Astrocyte (in vitro differentiated cells and primary cell): ENCODE results near the gene PDC. TPM values are rescaled to one million over a fixed set of nuclear protein-coding genes. Genes with fewer than 3 reads are reported as not detected.

Experiments
- DNase-seq: peaks from one replicate; pipeline ENCODE4 v3.0.0-alpha.2; 2010; ENCODE audit warnings: low read depth
- FAIRE-seq: peaks from 2 replicates; lab custom pipeline; 2011; peaks lifted over from hg19 to GRCh38; lab: Jason Lieb, UNC
- H2AFZ ChIP-seq: 2 replicates; pipeline ENCODE4 v1.6.0; 2012; ENCODE audit warnings: low read depth, low read length, inconsistent platforms
- H3K27ac ChIP-seq: 2 replicates; pipeline ENCODE4 v1.5.1; 2011; ENCODE audit warnings: low read depth, low read length, inconsistent platforms
- H3K27me3 ChIP-seq: 2 replicates; pipeline ENCODE4 v1.6.0; 2011; ENCODE audit warnings: low read length, inconsistent platforms; ENCODE audit not compliant: insufficient read depth
- H3K36me3 ChIP-seq: 2 replicates; pipeline ENCODE4 v1.5.1; 2011; ENCODE audit warnings: low read length, inconsistent platforms; ENCODE audit not compliant: insufficient read depth
- H3K4me1 ChIP-seq: 2 replicates; pipeline ENCODE4 v1.5.1; 2011; ENCODE audit warnings: low read length, inconsistent platforms; ENCODE audit not compliant: insufficient read depth
- H3K4me2 ChIP-seq: 2 replicates; pipeline ENCODE4 v1.6.0; 2012; ENCODE audit warnings: low read length, inconsistent platforms
- H3K4me3 ChIP-seq: 2 replicates; pipeline ENCODE4 v1.5.1; 2011; ENCODE audit warnings: low read depth, mild to moderate bottlenecking, low read length, inconsistent platforms; ENCODE audit not compliant: insufficient read depth
- H3K79me2 ChIP-seq: 2 replicates; pipeline ENCODE4 v1.6.0; 2012; ENCODE audit warnings: mild to moderate bottlenecking, low read length, inconsistent platforms; ENCODE audit not compliant: insufficient read depth
- H3K9ac ChIP-seq: 2 replicates; pipeline ENCODE4 v1.6.0; 2012; ENCODE audit warnings: mild to moderate bottlenecking, low read length, inconsistent platforms
- H3K9me3 ChIP-seq: 2 replicates; pipeline ENCODE4 v1.5.1; 2012; ENCODE audit warnings: low read depth, mild to moderate bottlenecking, low read length, inconsistent platforms; ENCODE audit not compliant: insufficient read depth
- H4K20me1 ChIP-seq: 2 replicates; pipeline ENCODE4 v1.6.0; 2012; ENCODE audit warnings: low read length, inconsistent platforms; ENCODE audit not compliant: insufficient read depth
- H3K27ac Mint-ChIP-seq: one replicate; pipeline ENCODE4 v1.8.0; 2021; ENCODE audit warnings: mild to moderate bottlenecking, mixed read lengths; ENCODE audit not compliant: unreplicated experiment
- H3K27me3 Mint-ChIP-seq: one replicate; pipeline ENCODE4 v1.8.0; 2021; ENCODE audit warnings: low read depth, mixed read lengths; ENCODE audit not compliant: unreplicated experiment
- H3K36me3 Mint-ChIP-seq: one replicate; pipeline ENCODE4 v1.8.0; 2021; ENCODE audit warnings: low read depth, mixed read lengths; ENCODE audit not compliant: unreplicated experiment
- H3K4me1 Mint-ChIP-seq: one replicate; pipeline ENCODE4 v1.8.0; 2021; ENCODE audit warnings: low read depth, mixed read lengths; ENCODE audit not compliant: unreplicated experiment
- H3K4me3 Mint-ChIP-seq: one replicate; pipeline ENCODE4 v1.8.0; 2021; ENCODE audit warnings: mild to moderate bottlenecking, moderate library complexity, mixed read lengths; ENCODE audit not compliant: unreplicated experiment
- H3K9me3 Mint-ChIP-seq: one replicate; pipeline ENCODE4 v1.8.0; 2021; ENCODE audit warnings: mild to moderate bottlenecking, mixed read lengths; ENCODE audit not compliant: unreplicated experiment
- EZH2 ChIP-seq: IDR thresholded peaks from 2 replicates; pipeline ENCODE4 v1.6.1; 2012; ENCODE audit warnings: mild to moderate bottlenecking, low read length, inconsistent platforms; ENCODE audit not compliant: insufficient read depth
- total RNA-seq: library from RNA; stranded (reverse); gene quantifications from 2 replicates; pipeline ENCODE4 v1.2.1, GENCODE V29; 2021
- TF ChIP-seq, protein P1 (sequence below): IDR thresholded peaks from 2 replicates; pipeline ENCODE4 v1.5.1; 2011; ENCODE audit warnings: low read depth, mild to moderate bottlenecking, inconsistent platforms, low read length, moderate library complexity; ENCODE audit not compliant: insufficient read depth

PDC gene
- total RNA-seq, 1 donor from 2014 or later, result not detected

DNA sequence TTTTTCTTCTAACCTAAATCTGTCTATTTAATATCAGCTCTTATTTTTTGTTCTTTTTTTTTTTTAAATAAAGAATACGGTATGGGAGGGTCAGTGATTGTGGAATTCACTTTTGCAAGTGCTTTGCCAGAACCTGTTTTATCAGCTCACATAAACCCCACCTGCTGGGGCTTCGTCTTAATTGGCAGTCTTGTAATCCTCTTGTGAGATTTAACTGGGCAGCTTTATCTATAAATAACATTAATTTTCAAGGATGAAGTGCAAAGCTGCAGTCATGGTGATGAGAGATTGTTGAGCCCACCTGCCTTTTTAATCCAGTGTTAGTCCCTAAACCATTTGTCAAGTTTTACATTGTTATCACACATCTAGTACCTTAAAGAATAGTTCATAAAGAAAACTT, 18.2 kb upstream of the PDC start:
- no peak overlapping the region for H3K4me2 ChIP-seq
- H3K27ac ChIP-seq, result no peak overlapping the region
- H3K9me3 ChIP-seq, result no peaks in the 10 kb centered on the region
- FAIRE-seq (no peak), DNase-seq (no peak)
- Mint-ChIP-seq H3K4me3 (no peak overlapping the region), H3K4me1 (peaks cover 12% of the 10 kb centered on the region), H3K9me3 (no peaks in the 10 kb centered on the region), H3K36me3 (no peaks in the 10 kb centered on the region), H3K27me3 (no peaks in the 10 kb centered on the region), H3K27ac (no peak overlapping the region)
- H4K20me1 ChIP-seq, result no peaks in the 10 kb centered on the region
- no peak overlapping the region for H2AFZ ChIP-seq
- no peak for TF ChIP-seq EZH2
- no peaks in the 10 kb centered on the region for H3K27me3 ChIP-seq
- no peaks in the 10 kb centered on the region for H3K79me2 ChIP-seq
- H3K9ac ChIP-seq, result no peak overlapping the region
- no peak overlapping the region for H3K4me3 ChIP-seq
- no peaks in the 10 kb centered on the region for H3K36me3 ChIP-seq
- peaks cover 9% of the 10 kb centered on the region for H3K4me1 ChIP-seq

DNA sequence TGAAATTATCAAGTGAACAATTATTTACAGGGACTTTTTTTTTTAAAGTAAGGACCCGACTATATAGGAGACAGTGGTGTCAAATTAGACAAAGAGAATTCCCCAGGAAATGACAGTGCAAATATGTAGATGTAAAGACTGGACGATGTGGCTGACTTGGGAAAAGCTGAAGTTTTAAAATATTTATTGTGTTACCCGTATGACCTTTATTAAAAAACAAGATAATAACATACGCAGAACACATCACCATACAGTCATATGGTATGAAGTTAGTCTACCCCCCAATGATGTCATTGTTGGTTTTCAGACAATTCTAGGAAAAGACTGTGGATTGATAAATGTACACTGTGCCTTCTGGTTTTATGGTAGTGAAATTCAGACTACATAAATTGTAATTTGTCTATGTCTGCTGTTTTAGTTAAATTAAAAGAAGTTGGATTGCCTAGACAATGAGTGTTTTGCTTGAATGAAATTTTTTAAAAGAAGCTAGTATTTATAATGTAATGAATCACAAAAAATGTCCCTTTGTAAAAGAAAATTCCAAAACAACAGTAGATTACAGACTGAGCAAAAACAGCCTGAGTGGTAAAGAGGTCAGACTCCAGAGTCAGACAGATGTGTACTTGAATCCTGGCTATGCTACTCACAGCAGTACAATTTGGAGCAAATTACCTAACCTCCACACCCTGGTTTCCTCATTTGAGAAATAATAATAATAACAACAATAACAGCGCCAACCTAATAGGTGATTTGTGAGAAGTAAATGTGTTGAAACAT, 15.5 kb upstream of the PDC start:
- peaks cover 9% of the 10 kb centered on the region for H3K4me1 ChIP-seq
- Mint-ChIP-seq H3K4me1 (peaks cover 15% of the 10 kb centered on the region), H3K27ac (peak overlapping the region; percentile 53), H3K36me3 (no peaks in the 10 kb centered on the region), H3K27me3 (no peaks in the 10 kb centered on the region), H3K9me3 (no peaks in the 10 kb centered on the region), H3K4me3 (no peak overlapping the region)
- no peaks in the 10 kb centered on the region for H4K20me1 ChIP-seq
- no peaks in the 10 kb centered on the region for H3K27me3 ChIP-seq
- no peak for FAIRE-seq
- H3K27ac ChIP-seq, result peak overlapping the region; percentile 70
- peak overlapping the region; percentile 12 for H3K4me2 ChIP-seq
- no peaks in the 10 kb centered on the region for H3K79me2 ChIP-seq
- peak; percentile 82 for DNase-seq
- H2AFZ ChIP-seq, result no peak overlapping the region
- no peaks in the 10 kb centered on the region for H3K9me3 ChIP-seq
- TF ChIP-seq EZH2, result no peak
- TF ChIP-seq, protein P1, sequence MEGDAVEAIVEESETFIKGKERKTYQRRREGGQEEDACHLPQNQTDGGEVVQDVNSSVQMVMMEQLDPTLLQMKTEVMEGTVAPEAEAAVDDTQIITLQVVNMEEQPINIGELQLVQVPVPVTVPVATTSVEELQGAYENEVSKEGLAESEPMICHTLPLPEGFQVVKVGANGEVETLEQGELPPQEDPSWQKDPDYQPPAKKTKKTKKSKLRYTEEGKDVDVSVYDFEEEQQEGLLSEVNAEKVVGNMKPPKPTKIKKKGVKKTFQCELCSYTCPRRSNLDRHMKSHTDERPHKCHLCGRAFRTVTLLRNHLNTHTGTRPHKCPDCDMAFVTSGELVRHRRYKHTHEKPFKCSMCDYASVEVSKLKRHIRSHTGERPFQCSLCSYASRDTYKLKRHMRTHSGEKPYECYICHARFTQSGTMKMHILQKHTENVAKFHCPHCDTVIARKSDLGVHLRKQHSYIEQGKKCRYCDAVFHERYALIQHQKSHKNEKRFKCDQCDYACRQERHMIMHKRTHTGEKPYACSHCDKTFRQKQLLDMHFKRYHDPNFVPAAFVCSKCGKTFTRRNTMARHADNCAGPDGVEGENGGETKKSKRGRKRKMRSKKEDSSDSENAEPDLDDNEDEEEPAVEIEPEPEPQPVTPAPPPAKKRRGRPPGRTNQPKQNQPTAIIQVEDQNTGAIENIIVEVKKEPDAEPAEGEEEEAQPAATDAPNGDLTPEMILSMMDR, result no peak
- peak overlapping the region; percentile 47 for H3K9ac ChIP-seq
- H3K36me3 ChIP-seq, result no peaks in the 10 kb centered on the region
- no peak overlapping the region for H3K4me3 ChIP-seq

DNA sequence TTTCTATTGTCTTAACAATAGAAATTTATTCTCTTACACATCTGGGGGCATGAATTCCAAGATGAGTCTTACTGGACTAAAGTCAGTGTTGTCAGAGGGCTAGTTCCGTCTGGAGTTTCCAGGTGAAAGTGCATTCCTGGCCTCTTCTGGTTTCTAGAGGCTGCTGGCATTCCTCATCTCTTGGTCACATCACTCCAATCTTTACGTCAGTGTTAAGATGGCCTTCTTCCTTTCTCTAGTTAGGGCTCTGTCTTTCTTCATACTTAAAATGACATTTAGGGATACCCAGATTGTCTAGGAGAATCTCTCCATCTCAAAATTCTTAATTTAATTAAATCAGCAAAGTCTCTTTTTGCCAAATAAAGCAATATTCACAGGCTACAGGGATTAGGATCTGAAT, 13.3 kb upstream of the PDC start:
- H3K79me2 ChIP-seq, result no peaks in the 10 kb centered on the region
- H3K4me1 ChIP-seq, result peaks cover 9% of the 10 kb centered on the region
- H3K27me3 ChIP-seq, result no peaks in the 10 kb centered on the region
- FAIRE-seq, result peak; percentile 84
- H3K9me3 Mint-ChIP-seq, result no peaks in the 10 kb centered on the region
- no peaks in the 10 kb centered on the region for H3K27me3 Mint-ChIP-seq
- no peaks in the 10 kb centered on the region for H3K36me3 ChIP-seq
- H2AFZ ChIP-seq, result peak overlapping the region; percentile 28
- DNase-seq, result peak; percentile 90
- no peak overlapping the region for H3K4me2 ChIP-seq
- peak overlapping the region; percentile 64 for H3K27ac Mint-ChIP-seq
- no peaks in the 10 kb centered on the region for H3K9me3 ChIP-seq
- H3K4me3 Mint-ChIP-seq, result no peak overlapping the region
- H3K36me3 Mint-ChIP-seq, result no peaks in the 10 kb centered on the region
- H3K27ac ChIP-seq, result no peak overlapping the region
- H3K9ac ChIP-seq, result no peak overlapping the region
- no peak overlapping the region for H3K4me3 ChIP-seq
- no peaks in the 10 kb centered on the region for H4K20me1 ChIP-seq
- peaks cover 15% of the 10 kb centered on the region for H3K4me1 Mint-ChIP-seq
- no peak for TF ChIP-seq EZH2
- TF ChIP-seq, protein P1, result no peak
